Glutamatergic neuron (in vitro differentiated cells): ENCODE measurements around the gene INF2. TPM values are rescaled to one million over a fixed set of nuclear protein-coding genes. Genes with fewer than 3 reads are reported as not detected.

Experiments
- DNase-seq: peaks from one replicate; pipeline ENCODE4 v3.0.0; 2022
- H3K27ac Mint-ChIP-seq: one replicate; pipeline ENCODE4 v1.8.0; 2020; ENCODE audit warnings: mild to moderate bottlenecking, mixed read lengths, inconsistent platforms; ENCODE audit not compliant: unreplicated experiment
- H3K27me3 Mint-ChIP-seq: one replicate; pipeline ENCODE4 v1.8.0; 2020; ENCODE audit warnings: mild to moderate bottlenecking, moderate library complexity, mixed read lengths, inconsistent platforms; ENCODE audit not compliant: unreplicated experiment
- H3K36me3 Mint-ChIP-seq: one replicate; pipeline ENCODE4 v1.8.0; 2020; ENCODE audit warnings: mild to moderate bottlenecking, mixed read lengths, inconsistent platforms; ENCODE audit not compliant: unreplicated experiment
- H3K4me1 Mint-ChIP-seq: one replicate; pipeline ENCODE4 v1.8.0; 2020; ENCODE audit warnings: mild to moderate bottlenecking, low read depth, mixed read lengths, inconsistent platforms; ENCODE audit not compliant: unreplicated experiment
- H3K4me3 Mint-ChIP-seq: one replicate; pipeline ENCODE4 v1.8.0; 2020; ENCODE audit warnings: mild to moderate bottlenecking, mixed read lengths, inconsistent platforms; ENCODE audit not compliant: unreplicated experiment
- H3K9me3 Mint-ChIP-seq: one replicate; pipeline ENCODE4 v1.8.0; 2020; ENCODE audit warnings: mild to moderate bottlenecking, moderate library complexity, mixed read lengths, inconsistent platforms; ENCODE audit not compliant: unreplicated experiment
- CTCF ChIP-seq: fragments of 200-600 bp; sonication (generic); IDR thresholded peaks from one replicate; pipeline ENCODE4 v1.5.0; 2021; ENCODE audit not compliant: partially characterized antibody, unreplicated experiment
- total RNA-seq: library from RNA; stranded (reverse); fragmentation: NEBNext Ultra II Directional; extraction: Animal tissue kit (Norgen Biotek cat#: 25700); gene quantifications from one replicate; pipeline ENCODE4 v1.2.1, GENCODE V29; 2021; ENCODE audit not compliant: unreplicated experiment

INF2 gene
- total RNA-seq, 1 donor from 2014 or later = 11.8 TPM

GRCh38 chr14:104677512-104678332 lies 11.7 kb upstream of the INF2 start:
- Mint-ChIP-seq H3K27me3 (peaks cover 7% of the 10 kb centered on the region), H3K27ac (peak overlapping the region; percentile 89), H3K9me3 (peaks cover 2% of the 10 kb centered on the region), H3K4me3 (peak overlapping the region; percentile 74), H3K4me1 (peaks cover 16% of the 10 kb centered on the region), H3K36me3 (no peaks in the 10 kb centered on the region)
- DNase-seq = peak; percentile 81
- TF ChIP-seq CTCF = no peak

- DNase-seq = peak; percentile 79
- Mint-ChIP-seq H3K27ac (peak overlapping the region; percentile 89), H3K27me3 (peaks cover 7% of the 10 kb centered on the region), H3K9me3 (peaks cover 2% of the 10 kb centered on the region), H3K4me1 (peaks cover 16% of the 10 kb centered on the region), H3K36me3 (no peaks in the 10 kb centered on the region), H3K4me3 (peak overlapping the region; percentile 67)
- no peak for TF ChIP-seq CTCF
Observed at GRCh38 chr14:104678346-104678745, 11.1 kb upstream of the INF2 start.

- no peak overlapping the region for H3K4me3 Mint-ChIP-seq
- peaks cover 16% of the 10 kb centered on the region for H3K4me1 Mint-ChIP-seq
- no peaks in the 10 kb centered on the region for H3K36me3 Mint-ChIP-seq
- DNase-seq = no peak
- peaks cover 2% of the 10 kb centered on the region for H3K9me3 Mint-ChIP-seq
- H3K27me3 Mint-ChIP-seq = peaks cover 5% of the 10 kb centered on the region
- H3K27ac Mint-ChIP-seq = peak overlapping the region; percentile 89
- TF ChIP-seq CTCF = no peak
Observed at GRCh38 chr14:104678901-104679705, 10.3 kb upstream of the INF2 start.

GRCh38 chr14:104680056-104680805 lies 9.2 kb upstream of the INF2 start:
- H3K4me1 Mint-ChIP-seq = peaks cover 16% of the 10 kb centered on the region
- no peak for TF ChIP-seq CTCF
- DNase-seq = no peak
- H3K27me3 Mint-ChIP-seq = peaks cover 5% of the 10 kb centered on the region
- no peak overlapping the region for H3K27ac Mint-ChIP-seq
- H3K36me3 Mint-ChIP-seq = no peaks in the 10 kb centered on the region
- no peak overlapping the region for H3K4me3 Mint-ChIP-seq
- peaks cover 2% of the 10 kb centered on the region for H3K9me3 Mint-ChIP-seq
